22Rv1 (cell line): Measurements from ENCODE around the gene GRAMD2B.
"Not testable (repeated sequence)": the region's sequence is repeated elsewhere in the genome, so short reads cannot be mapped to it uniquely, and the experiment has no call there.

ENCODE experiments used
- H3K27ac ChIP-seq: fragments of 450-650 bp; 2 replicates; pipeline ENCODE4 v1.5.1; 2017
- ZFX ChIP-seq: fragments of 450-650 bp; IDR thresholded peaks from 2 replicates; pipeline ENCODE4 v1.6.1; 2017; ENCODE audit warnings: antibody characterized with exemption, borderline replicate concordance
- TF ChIP-seq, protein P1 (sequence below): fragments of 450-650 bp; IDR thresholded peaks from 2 replicates; pipeline ENCODE4 v1.5.1; 2017; ENCODE audit warnings: mild to moderate bottlenecking

Gene GRAMD2B, protein sequence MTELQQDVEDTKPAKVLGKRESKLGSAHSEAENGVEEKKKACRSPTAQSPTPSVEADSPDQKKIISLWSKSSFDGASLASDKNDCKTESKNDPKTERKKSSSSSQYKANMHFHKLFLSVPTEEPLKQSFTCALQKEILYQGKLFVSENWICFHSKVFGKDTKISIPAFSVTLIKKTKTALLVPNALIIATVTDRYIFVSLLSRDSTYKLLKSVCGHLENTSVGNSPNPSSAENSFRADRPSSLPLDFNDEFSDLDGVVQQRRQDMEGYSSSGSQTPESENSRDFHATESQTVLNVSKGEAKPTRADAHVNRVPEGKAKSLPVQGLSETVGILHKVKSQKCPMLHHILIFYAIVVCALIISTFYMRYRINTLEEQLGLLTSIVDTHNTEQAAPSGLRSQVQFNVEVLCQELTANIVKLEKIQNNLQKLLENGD

DNA sequence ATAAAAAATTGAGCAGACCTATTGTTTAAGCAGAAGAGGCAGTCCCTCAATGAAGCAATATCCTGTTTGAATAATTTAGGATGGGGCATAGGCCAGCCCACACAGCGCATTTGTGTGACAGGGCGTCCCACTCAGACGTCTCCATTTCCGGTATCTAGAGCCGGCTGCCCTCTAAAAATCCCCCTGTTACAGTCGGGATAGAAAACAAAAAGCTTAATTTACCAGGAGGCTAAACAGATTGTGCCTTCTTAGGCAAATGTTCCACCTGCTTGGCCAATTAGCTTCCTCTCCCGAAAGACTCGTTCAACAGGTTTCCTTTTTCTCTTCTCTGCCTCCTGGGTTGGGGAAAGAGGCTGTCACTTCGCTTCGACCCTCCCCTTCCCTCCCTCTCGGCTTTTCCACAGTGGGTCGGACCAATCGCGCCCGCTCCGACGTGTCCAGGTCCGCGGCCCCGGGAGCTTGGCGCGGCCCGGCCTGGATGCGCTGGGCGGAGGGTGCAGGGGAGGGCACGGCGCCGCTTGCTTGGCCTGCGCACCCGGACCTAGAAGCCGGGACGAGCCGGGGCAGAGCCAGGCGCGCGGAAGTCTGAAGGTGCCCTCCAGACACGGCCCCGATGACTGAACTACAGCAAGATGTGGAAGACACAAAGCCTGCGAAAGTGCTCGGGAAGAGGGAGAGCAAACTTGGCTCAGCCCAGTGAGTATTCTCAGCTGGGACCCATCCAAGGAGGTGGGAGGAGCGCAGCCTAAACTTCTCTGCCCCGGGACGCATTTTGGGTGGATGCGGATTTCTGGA is at the start of gene GRAMD2B:
Gene GRAMD2B, plus strand, starts transcription at position 416 of the 795 bp plus-strand sequence. Its CDS starts 198 bp downstream, at position 614.
- no peak for TF ChIP-seq ZFX
- TF ChIP-seq, protein P1, sequence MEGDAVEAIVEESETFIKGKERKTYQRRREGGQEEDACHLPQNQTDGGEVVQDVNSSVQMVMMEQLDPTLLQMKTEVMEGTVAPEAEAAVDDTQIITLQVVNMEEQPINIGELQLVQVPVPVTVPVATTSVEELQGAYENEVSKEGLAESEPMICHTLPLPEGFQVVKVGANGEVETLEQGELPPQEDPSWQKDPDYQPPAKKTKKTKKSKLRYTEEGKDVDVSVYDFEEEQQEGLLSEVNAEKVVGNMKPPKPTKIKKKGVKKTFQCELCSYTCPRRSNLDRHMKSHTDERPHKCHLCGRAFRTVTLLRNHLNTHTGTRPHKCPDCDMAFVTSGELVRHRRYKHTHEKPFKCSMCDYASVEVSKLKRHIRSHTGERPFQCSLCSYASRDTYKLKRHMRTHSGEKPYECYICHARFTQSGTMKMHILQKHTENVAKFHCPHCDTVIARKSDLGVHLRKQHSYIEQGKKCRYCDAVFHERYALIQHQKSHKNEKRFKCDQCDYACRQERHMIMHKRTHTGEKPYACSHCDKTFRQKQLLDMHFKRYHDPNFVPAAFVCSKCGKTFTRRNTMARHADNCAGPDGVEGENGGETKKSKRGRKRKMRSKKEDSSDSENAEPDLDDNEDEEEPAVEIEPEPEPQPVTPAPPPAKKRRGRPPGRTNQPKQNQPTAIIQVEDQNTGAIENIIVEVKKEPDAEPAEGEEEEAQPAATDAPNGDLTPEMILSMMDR: no peak
- peak within 1 kb of the TSS; percentile 93 for H3K27ac ChIP-seq

DNA sequence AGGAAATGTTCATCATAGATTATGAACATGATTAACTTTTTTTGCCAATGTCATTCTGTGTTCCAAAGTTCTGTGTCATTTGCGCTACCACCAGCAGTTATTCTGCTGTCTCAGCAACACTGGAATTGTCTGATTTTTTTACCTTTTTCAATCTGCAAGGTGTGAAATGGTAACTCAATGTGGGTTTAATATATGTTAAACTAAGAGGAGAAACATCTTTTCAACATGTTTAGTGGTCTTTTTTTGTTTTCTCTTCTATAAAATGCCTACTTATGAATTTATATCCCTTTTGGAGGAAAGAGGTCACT is 49.1 kb upstream of the GRAMD2B start:
- H3K27ac ChIP-seq: no peak overlapping the region
- TF ChIP-seq ZFX: no peak
- TF ChIP-seq, protein P1: no peak

DNA sequence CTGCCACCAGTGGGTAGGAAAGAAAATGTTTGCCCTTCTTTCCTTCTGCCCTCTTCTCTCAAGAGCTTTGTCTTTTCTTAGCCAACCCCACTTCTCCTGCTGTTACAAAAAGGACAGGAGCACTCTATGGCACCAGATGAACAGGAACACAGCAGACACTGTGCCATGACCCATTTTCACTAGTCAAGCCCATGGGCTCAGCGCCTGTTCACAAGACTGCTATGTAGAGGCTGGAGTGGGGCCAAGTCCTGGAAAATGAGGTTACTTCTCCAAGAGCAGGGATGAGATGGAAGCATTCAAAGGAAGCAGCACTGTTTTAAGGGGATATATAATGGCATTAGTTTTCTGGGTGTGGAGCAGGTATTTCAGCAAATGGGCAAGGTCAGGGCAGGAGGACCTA is 46.8 kb upstream of the GRAMD2B start:
- H3K27ac ChIP-seq: no peak overlapping the region

DNA sequence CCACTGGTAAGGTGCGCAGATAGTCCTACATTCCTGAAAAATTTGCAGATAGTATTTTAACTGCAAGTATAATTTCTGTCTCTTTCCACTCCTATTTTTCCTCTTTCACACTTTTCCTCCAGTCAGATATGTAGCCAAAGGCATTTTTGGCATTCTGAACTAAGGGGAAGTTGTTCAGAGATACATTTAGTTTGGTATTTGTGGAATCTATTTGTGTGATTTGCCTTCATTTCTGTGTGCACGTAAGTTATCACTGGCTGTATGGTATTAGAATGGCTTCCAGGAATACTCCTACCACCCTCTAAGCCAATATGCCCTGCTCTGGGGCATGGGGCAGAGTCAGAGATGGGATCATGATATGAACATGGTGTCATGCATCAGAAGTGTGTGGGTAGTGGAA is 45.8 kb upstream of the GRAMD2B start:
- H3K27ac ChIP-seq: no peak overlapping the region
- TF ChIP-seq, protein P1: no peak
- TF ChIP-seq ZFX: no peak

More for the DNA sequence above, 46.8 kb upstream of the GRAMD2B start:
- TF ChIP-seq, protein P1: no peak
- TF ChIP-seq ZFX: no peak

DNA sequence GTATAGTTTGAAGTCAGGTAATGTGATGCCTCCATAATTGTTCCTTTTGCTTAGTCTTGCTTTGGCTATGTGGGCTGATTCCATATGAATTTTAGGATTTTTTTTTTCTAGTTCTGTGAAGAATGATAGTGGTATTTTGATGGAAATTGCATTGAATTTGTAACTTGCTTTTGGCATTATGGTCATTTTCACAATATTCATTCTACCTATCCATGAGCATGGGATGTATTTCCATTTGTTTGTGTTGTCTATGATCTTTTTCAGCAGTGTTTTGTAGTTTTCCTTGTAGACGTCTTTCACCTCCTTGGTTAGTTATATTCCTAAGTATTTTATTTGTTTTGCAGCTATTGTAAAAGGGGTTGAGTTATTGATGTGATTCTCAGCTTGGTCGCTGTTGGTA is 42.9 kb upstream of the GRAMD2B start:
- not testable (repeated sequence) for H3K27ac ChIP-seq

DNA sequence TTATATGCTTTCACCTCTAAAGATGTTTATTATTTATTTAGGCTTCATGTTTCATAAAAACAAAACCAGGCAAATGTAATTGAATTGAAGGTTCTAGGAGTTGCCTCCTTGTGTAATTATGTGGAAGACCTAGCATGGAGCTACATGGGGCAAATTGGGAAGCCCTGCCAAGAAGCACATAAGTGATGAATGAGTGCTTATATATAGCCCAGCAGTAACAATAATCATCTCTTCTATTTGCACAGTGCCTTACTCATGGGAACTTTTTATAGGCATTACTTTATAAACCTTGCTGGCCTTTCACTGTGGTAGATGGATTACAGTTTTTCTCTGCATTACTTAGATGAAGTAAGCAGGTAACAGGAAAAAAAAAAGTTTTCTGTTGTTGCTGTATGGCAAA is 40.0 kb upstream of the GRAMD2B start:
- H3K27ac ChIP-seq: no peak overlapping the region
- TF ChIP-seq, protein P1: no peak
- TF ChIP-seq ZFX: no peak

DNA sequence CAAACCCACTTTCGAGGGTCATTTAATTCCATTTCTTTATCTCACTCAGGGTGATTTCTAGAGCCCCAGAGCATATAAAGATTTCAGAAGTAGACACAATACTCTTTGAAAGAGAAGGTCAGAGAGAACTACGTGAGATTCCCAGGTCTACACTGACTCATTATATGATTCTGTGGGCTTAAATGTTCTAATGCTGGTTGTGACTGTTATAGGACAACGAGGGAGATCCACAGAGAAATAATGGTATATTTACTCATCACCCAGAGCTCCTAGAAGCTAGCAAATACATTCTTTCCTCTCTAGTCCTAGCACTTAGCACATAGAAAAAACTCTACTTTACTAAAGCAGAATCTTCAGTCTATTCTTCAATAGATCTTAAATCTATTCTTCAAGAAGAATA is 39.4 kb upstream of the GRAMD2B start:
- no peak for TF ChIP-seq ZFX
- TF ChIP-seq, protein P1: no peak
- no peak overlapping the region for H3K27ac ChIP-seq
